IMR-90 (cell line): ENCODE results near the gene MYT1. TPM values are rescaled to one million over a fixed set of nuclear protein-coding genes. Genes with fewer than 3 reads are reported as not detected.

Experiments used
- ATAC-seq: fragments of 200-7000 bp; cut with Tn5 transposase; 2 replicates; pipeline ENCODE4 v1.9.1; 2020; ENCODE audit warnings: low read depth, mild to moderate bottlenecking, moderate library complexity
- BruUV-seq: library from RNA; stranded (reverse); fragments of 400-500 nt; replicated peaks from 2 replicates; lab custom pipeline; 2021; lab: Mats Ljungman, UMichigan
- CTCF ChIA-PET: fragments of 300-600 bp; formaldehyde crosslinking; extraction: SDS; loops from one replicate; lab custom pipeline; 2021; ENCODE audit warnings: antibody characterized with exemption; lab: Yijun Ruan, JAX
- POLR2A ChIA-PET: fragments of 300-600 bp; sonication (Branson Sonifier 250); formaldehyde crosslinking; loops from one replicate; lab custom pipeline; 2022; ENCODE audit warnings: antibody characterized with exemption; ENCODE audit not compliant: unreplicated experiment; lab: Charles Lee
- DNase-seq: peaks from one replicate; pipeline ENCODE4 v3.0.0; 2013
- H2AFZ ChIP-seq: replicated peaks from 2 replicates; pipeline ENCODE3; 2013; ENCODE audit warnings: low read length, mild to moderate bottlenecking; ENCODE audit not compliant: poor library complexity
- H2AK5ac ChIP-seq: 2 replicates; pipeline ENCODE4 v1.6.1; 2013; ENCODE audit warnings: low read depth, low read length, inconsistent platforms
- H2AK9ac ChIP-seq: replicated peaks from 2 replicates; pipeline ENCODE3; 2013; ENCODE audit warnings: mild to moderate bottlenecking, low read depth, low read length, moderate library complexity; ENCODE audit not compliant: poor library complexity
- H2BK120ac ChIP-seq: 2 replicates; pipeline ENCODE4 v1.6.1; 2013; ENCODE audit warnings: low read depth, low read length, inconsistent platforms
- H2BK15ac ChIP-seq: 3 replicates; pipeline ENCODE4 v1.6.1; 2013; ENCODE audit warnings: low read depth, low read length, inconsistent platforms
- H2BK20ac ChIP-seq: 2 replicates; pipeline ENCODE4 v1.6.1; 2013; ENCODE audit warnings: low read depth, mild to moderate bottlenecking, inconsistent platforms, low read length, moderate library complexity
- H2BK5ac ChIP-seq: 2 replicates; pipeline ENCODE4 v1.6.1; 2013; ENCODE audit warnings: mild to moderate bottlenecking, low read depth, low read length, inconsistent platforms; ENCODE audit not compliant: poor library complexity, severe bottlenecking
- H3K14ac ChIP-seq: replicated peaks from 2 replicates; pipeline ENCODE4 v1.6.1; 2013; ENCODE audit warnings: low read depth, low read length, inconsistent platforms
- H3K18ac ChIP-seq: 2 replicates; pipeline ENCODE4 v1.6.1; 2013; ENCODE audit warnings: low read depth, low read length, control low read depth
- H3K23ac ChIP-seq: 2 replicates; pipeline ENCODE4 v1.6.1; 2013; ENCODE audit warnings: low read depth, low read length, inconsistent platforms
- H3K27ac ChIP-seq: 2 replicates; pipeline ENCODE4 v1.5.1; 2013; ENCODE audit warnings: mild to moderate bottlenecking, control low read depth, low read length; ENCODE audit not compliant: insufficient read depth
- H3K27me3 ChIP-seq: 2 replicates; pipeline ENCODE4 v1.6.1; 2013; ENCODE audit warnings: low read length; ENCODE audit not compliant: control insufficient read depth, insufficient read depth
- H3K36me3 ChIP-seq: 2 replicates; pipeline ENCODE4 v1.6.1; 2013; ENCODE audit warnings: low read length, mixed read lengths; ENCODE audit not compliant: control insufficient read depth, insufficient read depth
- H3K4ac ChIP-seq: 2 replicates; pipeline ENCODE4 v1.6.1; 2013; ENCODE audit warnings: low read depth, low read length, inconsistent platforms
- H3K4me1 ChIP-seq: 2 replicates; pipeline ENCODE4 v1.6.1; 2013; ENCODE audit warnings: low read length, mixed read lengths; ENCODE audit not compliant: control insufficient read depth, insufficient read depth
- H3K4me2 ChIP-seq: 2 replicates; pipeline ENCODE4 v1.6.1; 2013; ENCODE audit warnings: low read depth, mild to moderate bottlenecking, control low read depth, low read length, moderate library complexity
- H3K4me3 ChIP-seq: 2 replicates; pipeline ENCODE4 v1.5.1; 2013; ENCODE audit warnings: low read depth, mild to moderate bottlenecking, control low read depth, low read length, moderate library complexity; ENCODE audit not compliant: insufficient read depth
- H3K56ac ChIP-seq: 2 replicates; pipeline ENCODE4 v1.6.1; 2013; ENCODE audit warnings: low read length, inconsistent platforms; ENCODE audit not compliant: insufficient read depth; ENCODE audit errors: extremely low read depth
- H3K79me1 ChIP-seq, 2 experiments: 2 replicates each; pipeline ENCODE4 v1.6.1; 2013; ENCODE audit warnings: low read length in 2 of 2, inconsistent platforms in 1 of 2, low read depth in 1 of 2
- H3K9ac ChIP-seq: 2 replicates; pipeline ENCODE4 v1.6.1; 2013; ENCODE audit warnings: low read depth, low read length, control low read depth
- H3K9me1 ChIP-seq: 2 replicates; pipeline ENCODE4 v1.6.1; 2013; ENCODE audit warnings: low read length, inconsistent platforms; ENCODE audit not compliant: insufficient read depth
- H3K9me3 ChIP-seq: 2 replicates; pipeline ENCODE4 v1.6.1; 2013; ENCODE audit warnings: low read length; ENCODE audit not compliant: control insufficient read depth, insufficient read depth
- H4K20me1 ChIP-seq: 2 replicates; pipeline ENCODE4 v1.6.1; 2013; ENCODE audit warnings: low read length, inconsistent platforms; ENCODE audit not compliant: insufficient read depth
- H4K5ac ChIP-seq: 2 replicates; pipeline ENCODE4 v1.6.1; 2013; ENCODE audit warnings: mild to moderate bottlenecking, low read depth, low read length, control low read depth
- H4K8ac ChIP-seq, 2 experiments: 2 replicates each; pipeline ENCODE4 v1.6.1; 2013; ENCODE audit warnings: low read depth in 2 of 2, low read length in 2 of 2, control low read depth in 1 of 2, inconsistent platforms in 1 of 2
- H4K91ac ChIP-seq: 2 replicates; pipeline ENCODE4 v1.6.1; 2013; ENCODE audit warnings: low read depth, low read length, inconsistent platforms; ENCODE audit not compliant: insufficient read depth
- BHLHE40 ChIP-seq: fragments of 150-350 bp; IDR thresholded peaks from 2 replicates; pipeline ENCODE4 v1.6.1; 2016; ENCODE audit warnings: mild to moderate bottlenecking, low read depth, low read length
- CEBPB ChIP-seq: IDR thresholded peaks from 2 replicates; pipeline ENCODE4 v1.6.1; 2012; ENCODE audit warnings: low read depth, low read length, improper control_type of control experiment
- CHD1 ChIP-seq: IDR thresholded peaks from 2 replicates; pipeline ENCODE4 v1.6.1; 2012; ENCODE audit warnings: low read depth, low read length, improper control_type of control experiment
- CTCF ChIP-seq: conservative IDR thresholded peaks from 2 replicates; pipeline ENCODE4 v1.5.1; 2012; ENCODE audit warnings: mild to moderate bottlenecking, low read depth, low read length, improper control_type of control experiment
- FOS ChIP-seq: fragments of 150-350 bp; IDR thresholded peaks from 2 replicates; pipeline ENCODE4 v1.6.1; 2016; ENCODE audit warnings: low read depth, low read length
- MAFK ChIP-seq: IDR thresholded peaks from 2 replicates; pipeline ENCODE4 v1.6.1; 2012; ENCODE audit warnings: low read depth, low read length, improper control_type of control experiment
- MXI1 ChIP-seq: IDR thresholded peaks from 2 replicates; pipeline ENCODE4 v1.6.1; 2012; ENCODE audit warnings: low read depth, mild to moderate bottlenecking, low read length, moderate library complexity, borderline replicate concordance
- NFE2L2 ChIP-seq: fragments of 150-350 bp; IDR thresholded peaks from 2 replicates; pipeline ENCODE4 v1.6.1; 2016; ENCODE audit warnings: low read depth, mild to moderate bottlenecking, low read length
- POLR2A ChIP-seq: IDR thresholded peaks from 2 replicates; pipeline ENCODE4 v1.6.1; 2012; ENCODE audit warnings: mild to moderate bottlenecking, low read depth, low read length
- RAD21 ChIP-seq: IDR thresholded peaks from 2 replicates; pipeline ENCODE4 v1.6.1; 2012; ENCODE audit warnings: low read length, improper control_type of control experiment
- RFX5 ChIP-seq: IDR thresholded peaks from 2 replicates; pipeline ENCODE4 v1.8.0; 2012; ENCODE audit warnings: low read depth, mild to moderate bottlenecking, low read length, moderate library complexity
- SMC3 ChIP-seq: fragments of 150-350 bp; IDR thresholded peaks from 2 replicates; pipeline ENCODE4 v1.6.1; 2016; ENCODE audit warnings: low read depth, mild to moderate bottlenecking, antibody characterized with exemption, low read length, moderate library complexity
- WGBS, 2 experiments: methylation state at CpG; one replicate each; pipeline versions ENCODE4 v1.1.5 to v1.1.7; 2013; ENCODE audit warnings: missing lambda C conversion rate in 2 of 2; ENCODE audit not compliant: insufficient read length in 1 of 2; ENCODE audit errors: extremely low coverage in 2 of 2; 5-methylcytosine and 5-hydroxymethylcytosine counted together
- dilution Hi-C: fragments of 300-500 bp; cut with HindIII; formaldehyde crosslinking; loops from one replicate; pipeline ENCODE4 v1.14.3; 2018; ENCODE audit warnings: low sequenced_read_pairs; ENCODE audit not compliant: unreplicated experiment
- in situ Hi-C: fragments of 300-500 bp; cut with MboI; formaldehyde crosslinking; loops from 3 replicates; pipeline ENCODE4 v1.14.3; 2019; ENCODE audit warnings: low sequenced_read_pairs, inconsistent platforms, mixed read lengths
- intact Hi-C: fragments of 100-400 bp; cut with micrococcal nuclease; formaldehyde crosslinking; loops from 2 replicates; pipeline ENCODE4 v1.10.0; 2022
- polyA plus RNA-seq, 3 experiments: library from polyadenylated mRNA; depleted of rRNA; stranded (reverse); fragments of >200 nt; gene quantifications; 2 replicates each; pipeline ENCODE4 v1.2.3, GENCODE V29; 2012; ENCODE audit warnings: low replicate concordance in 1 of 3
- total RNA-seq: library from RNA; depleted of rRNA; stranded (reverse); fragments of >200 nt; gene quantifications from 2 replicates; pipeline ENCODE4 v1.2.3, GENCODE V29; 2012

The MYT1 gene
- total and polyA plus RNA-seq, 2 of the 4 experiments (the other 2 are of a cell fraction), result not detected

- Histone ChIP-seq H4K91ac (no peak overlapping the region), H3K4me2 (no peak overlapping the region), H2AK5ac (no peak overlapping the region), H3K36me3 (no peaks in the 10 kb centered on the region), H2BK120ac (no peak overlapping the region), H2BK20ac (no peak overlapping the region), H2BK5ac (no peak overlapping the region), H3K4me3 (no peak overlapping the region), H4K8ac (no peak overlapping the region), H3K14ac (no peak overlapping the region), H3K4ac (no peak overlapping the region), H2AK9ac (no peak overlapping the region), H3K27ac (no peak overlapping the region), H4K20me1 (no peaks in the 10 kb centered on the region), H3K9me1 (no peaks in the 10 kb centered on the region), H2AFZ (no peak overlapping the region), H3K79me1 (no peaks in the 10 kb centered on the region), H3K56ac (no peak overlapping the region), H2BK15ac (no peak overlapping the region), H3K27me3 (peaks cover 26% of the 10 kb centered on the region), H3K9me3 (no peaks in the 10 kb centered on the region; the same call in 1 of the 2 replicates), H4K5ac (no peak overlapping the region), H3K18ac (no peak overlapping the region), H3K23ac (no peak overlapping the region), H3K9ac (no peak overlapping the region), H3K4me1 (no peaks in the 10 kb centered on the region)
- in situ Hi-C loops, result no loop called here
- CTCF ChIA-PET, result no interaction called here
- intact Hi-C loops, result no loop called here
- ATAC-seq (no peak), DNase-seq (no peak)
- no peak for TF ChIP-seq CTCF
- no peak for TF ChIP-seq MAFK
- no peak for TF ChIP-seq BHLHE40
- no peak for TF ChIP-seq RAD21
- no peak for TF ChIP-seq MXI1
- no peak for TF ChIP-seq FOS
- TF ChIP-seq NFE2L2, result no peak
- no peak for TF ChIP-seq CEBPB
- no peak for TF ChIP-seq RFX5
- no peak for TF ChIP-seq CHD1
- no peak for TF ChIP-seq POLR2A
- no peak for TF ChIP-seq SMC3
- dilution Hi-C loops, result no loop called here
- POLR2A ChIA-PET, result no interaction called here
- no CpG with 5 or more reads among the region's 8 CpGs for whole genome bisulfite sequencing, 2 experiments
- BruUV-seq, result no TSS peak
Observed at GRCh38 chr20:64177384-64177783, 13.1 kb downstream of the MYT1 start.
